Measurements from ENCODE around the gene HK2. TPM values are rescaled to one million over a fixed set of nuclear protein-coding genes. Genes with fewer than 3 reads are reported as not detected.

The HK2 gene
- total and polyA plus RNA-seq, 7 donors, result 14.3 to 229 (median 84.2) TPM

- H3K9me3 ChIP-seq, result no peaks in the 10 kb centered on the region
- WGBS, 3 donors, result 3 to 4% (median 3%) methylated on average over 34 of the region's 34 CpGs
- no peaks in the 10 kb centered on the region for H3K36me3 ChIP-seq (ENCODE audit: insufficient read depth in 1 of 2, low read depth in 1 of 2)
- H3K4me3 ChIP-seq, result peak overlapping the region; percentile 57
- peaks cover 0 to 12% (median 3%) of the 10 kb centered on the region in 3 donors for H3K27me3 ChIP-seq (ENCODE audit: insufficient read depth in 3 of 3, low read length in 2 of 3)
- intact Hi-C loops (cut with DNase I), result loop anchor here (2.0 to 5.0 kb wide), 4 partner anchors 147 to 687 kb away; no protein-coding TSS in a partner anchor
- peak; percentile 69 to 84 (median 76) for ATAC-seq
- TF ChIP-seq CTCF (IDR thresholded peaks at IDR 0.05), result peak; percentile 85
- no peak overlapping the region for H3K27ac ChIP-seq
- DNase-seq, result peak; percentile 64 to 81
- no peaks in the 10 kb centered on the region for H3K4me1 ChIP-seq
These were observed 85.9 kb downstream of the HK2 start for GRCh38 chr2:74919827-74920226.

GRCh38 chr2:74921236-74921736 lies 87.4 kb downstream of the HK2 start:
- intact Hi-C loops (cut with DNase I), result loop anchor here in 1 of 2 donors (5.0 kb wide), 1 partner anchor 686 kb away; no protein-coding TSS in a partner anchor
- Histone ChIP-seq H3K27ac (no peak overlapping the region), H3K4me1 (no peaks in the 10 kb centered on the region), H3K4me3 (no peak overlapping the region), H3K36me3 (ENCODE audit: insufficient read depth in 1 of 2, low read depth in 1 of 2) (no peaks in the 10 kb centered on the region), H3K9me3 (no peaks in the 10 kb centered on the region), H3K27me3 (ENCODE audit: insufficient read depth in 3 of 3, low read length in 2 of 3) (peaks cover 0 to 12% (median 0%) of the 10 kb centered on the region in 3 donors)
- ATAC-seq, result no peak
- DNase-seq, result no peak
- WGBS, 3 donors, result 83 to 95% (median 93%) methylated on average over 2 of the region's 2 CpGs
- no peak for TF ChIP-seq CTCF (IDR thresholded peaks at IDR 0.05)

- intact Hi-C loops (cut with DNase I), result loop anchor here in 1 of 2 donors (5.0 kb wide), 1 partner anchor 685 kb away; no protein-coding TSS in a partner anchor
- no peak for TF ChIP-seq CTCF (IDR thresholded peaks at IDR 0.05)
- peak in 1 of 4 donors; percentile 23 for ATAC-seq
These were observed 88.8 kb downstream of the HK2 start for GRCh38 chr2:74922592-74923227.

GRCh38 chr2:74924463-74925265 lies 90.7 kb downstream of the HK2 start:
- Histone ChIP-seq H3K4me3 (no peak overlapping the region), H3K27ac (no peak overlapping the region), H3K36me3 (ENCODE audit: insufficient read depth in 1 of 2, low read depth in 1 of 2) (no peaks in the 10 kb centered on the region), H3K27me3 (ENCODE audit: insufficient read depth in 3 of 3, low read length in 2 of 3) (peaks cover 0 to 3% (median 0%) of the 10 kb centered on the region in 3 donors), H3K4me1 (no peaks in the 10 kb centered on the region), H3K9me3 (no peaks in the 10 kb centered on the region)
- DNase-seq, result no peak
- 86 to 90% (median 88%) methylated on average over 11 of the region's 11 CpGs for WGBS, 3 donors
- no peak for TF ChIP-seq CTCF (IDR thresholded peaks at IDR 0.05)
- intact Hi-C loops (cut with DNase I), result loop anchor here in 1 of 2 donors (5.0 kb wide), 1 partner anchor 683 kb away; no protein-coding TSS in a partner anchor
- ATAC-seq, result no peak

More at GRCh38 chr2:74922592-74923227, 88.8 kb downstream of the HK2 start:
- Histone ChIP-seq H3K27me3 (ENCODE audit: insufficient read depth in 3 of 3, low read length in 2 of 3) (peaks cover 0 to 12% (median 0%) of the 10 kb centered on the region in 3 donors), H3K36me3 (ENCODE audit: insufficient read depth in 1 of 2, low read depth in 1 of 2) (no peaks in the 10 kb centered on the region), H3K4me1 (no peaks in the 10 kb centered on the region), H3K9me3 (no peaks in the 10 kb centered on the region), H3K4me3 (no peak overlapping the region), H3K27ac (no peak overlapping the region)
- WGBS, 3 donors, result 49 to 64% (median 56%) methylated on average over 5 of the region's 5 CpGs
- no peak for DNase-seq
